Natural killer cell (primary cell): ENCODE data around the gene DCTD. TPM values are rescaled to one million over a fixed set of nuclear protein-coding genes. Genes with fewer than 3 reads are reported as not detected.
A peak's percentile ranks its signal among the peaks of the same experiment; 100 is the strongest.

ENCODE experiments used
- ATAC-seq, 3 donors: fragments of 150-1000 bp in 2 of 3; fragments of 200-7000 bp in 1 of 3; cut with Tn5 transposase; 1 replicate in 1 of 3; 2 replicates in 2 of 3; pipeline ENCODE4 v1.10.0; 2021; ENCODE audit warnings: mild to moderate bottlenecking in 2 of 3, moderate library complexity in 2 of 3
- DNase-seq, 2 donors: peaks; one replicate each; pipeline versions ENCODE4 v3.0.0 to v3.0.0-alpha.2; 2013 to 2021; ENCODE audit warnings: mixed read lengths in 1 of 2
- H3K27ac ChIP-seq: one replicate; pipeline ENCODE4 v1.5.1; 2013; ENCODE audit warnings: mild to moderate bottlenecking, low read length
- H3K27me3 ChIP-seq: one replicate; pipeline ENCODE4 v1.6.1; 2013; ENCODE audit warnings: low read length; ENCODE audit not compliant: control insufficient read depth, insufficient read depth
- H3K36me3 ChIP-seq: one replicate; pipeline ENCODE4 v1.6.1; 2013; ENCODE audit warnings: low read length; ENCODE audit not compliant: control insufficient read depth, insufficient read depth
- H3K4me1 ChIP-seq: one replicate; pipeline ENCODE4 v1.6.1; 2013; ENCODE audit warnings: low read length; ENCODE audit not compliant: control insufficient read depth, insufficient read depth
- H3K4me3 ChIP-seq: one replicate; pipeline ENCODE4 v1.5.1; 2013; ENCODE audit warnings: low read length
- H3K9me3 ChIP-seq: one replicate; pipeline ENCODE4 v1.6.1; 2013; ENCODE audit warnings: low read length; ENCODE audit not compliant: control insufficient read depth, insufficient read depth
- H3K27ac Mint-ChIP-seq, 2 donors: one replicate each; pipeline ENCODE4 v1.8.0; 2022; ENCODE audit warnings: mild to moderate bottlenecking in 2 of 2, mixed read lengths in 2 of 2, moderate library complexity in 1 of 2
- H3K27me3 Mint-ChIP-seq, 2 donors: one replicate each; pipeline ENCODE4 v1.8.0; 2022; ENCODE audit warnings: low read depth in 2 of 2, mixed read lengths in 2 of 2
- H3K36me3 Mint-ChIP-seq: one replicate; pipeline ENCODE4 v1.8.0; 2022; ENCODE audit warnings: mixed read lengths
- H3K4me1 Mint-ChIP-seq, 2 donors: one replicate each; pipeline ENCODE4 v1.8.0; 2022; ENCODE audit warnings: mixed read lengths in 2 of 2
- H3K4me3 Mint-ChIP-seq: one replicate; pipeline ENCODE4 v1.8.0; 2022; ENCODE audit warnings: mild to moderate bottlenecking, moderate library complexity, mixed read lengths
- H3K9me3 Mint-ChIP-seq, 2 donors: one replicate each; pipeline ENCODE4 v1.8.0; 2022; ENCODE audit warnings: mixed read lengths in 2 of 2
- CTCF ChIP-seq: fragments of 200-600 bp; IDR thresholded peaks from one replicate; pipeline ENCODE4 v1.8.0; 2022; ENCODE audit warnings: antibody characterized with exemption
- WGBS: methylation state at CpG from one replicate; pipeline ENCODE4 v1.1.7; 2013; ENCODE audit warnings: missing lambda C conversion rate; ENCODE audit not compliant: insufficient coverage; 5-methylcytosine and 5-hydroxymethylcytosine counted together
- intact Hi-C: fragments of 100-400 bp; cut with micrococcal nuclease; formaldehyde crosslinking; loops from one replicate; pipeline ENCODE4 v1.14.2; 2022
- total RNA-seq, 4 donors: library from RNA; stranded (reverse); fragments of 120-200 nt in 1 of 4; gene quantifications; one replicate each; pipeline versions ENCODE4 v1.2.3 to v1.2.4, GENCODE V29; 2013 to 2022

Gene DCTD
- total RNA-seq, result 10 to 100 TPM; 57.2 to 68.2 (median 68.1) TPM
- 63.2 TPM for total RNA-seq (2013)

GRCh38 chr4:182917182-182918043 lies at the start of gene DCTD:
Gene DCTD, minus strand, starts transcription at chr4:182917386. Its CDS starts 1,818 bp downstream, at chr4:182915568.
- Histone ChIP-seq H3K9me3 (no peaks in the 10 kb centered on the region), H3K4me1 (peaks cover 28% of the 10 kb centered on the region), H3K27me3 (no peaks in the 10 kb centered on the region), H3K27ac (peak within 1 kb of the TSS; percentile 100), H3K36me3 (peaks cover 16% of the 10 kb centered on the region), H3K4me3 (peak within 1 kb of the TSS; percentile 86)
- Mint-ChIP-seq H3K9me3 (peaks cover 0 to 2% of the 10 kb centered on the region in 2 donors), H3K4me3 (peak within 1 kb of the TSS; percentile 87), H3K27me3 (no peaks in the 10 kb centered on the region), H3K36me3 (peaks cover 9% of the 10 kb centered on the region), H3K27ac (peak within 1 kb of the TSS; percentile 90 to 91), H3K4me1 (peaks cover 44 to 47% of the 10 kb centered on the region in 2 donors)
- intact Hi-C loops, result loop anchor here (1.0 to 2.0 kb wide), 2 partner anchors 108 to 489 kb away; no protein-coding TSS in a partner anchor
- WGBS, result under 1% methylated on average over 106 of the region's 106 CpGs
- DNase-seq (peak; percentile 77 to 87), ATAC-seq (peak; percentile 71 to 86 (median 80))
- TF ChIP-seq CTCF, result no peak

GRCh38 chr4:182960746-182961145 lies 43.6 kb upstream of the DCTD start:
- no peak overlapping the region for H3K4me3 ChIP-seq
- no peak for DNase-seq
- H3K9me3 ChIP-seq, result no peaks in the 10 kb centered on the region
- no peak for TF ChIP-seq CTCF
- Mint-ChIP-seq H3K4me3 (no peak overlapping the region), H3K4me1 (no peaks in the 10 kb centered on the region), H3K9me3 (peaks cover 2 to 4% of the 10 kb centered on the region in 2 donors), H3K36me3 (no peaks in the 10 kb centered on the region), H3K27me3 (peaks cover 7 to 9% of the 10 kb centered on the region in 2 donors), H3K27ac (no peak overlapping the region)
- intact Hi-C loops, result no loop called here
- H3K36me3 ChIP-seq, result no peaks in the 10 kb centered on the region
- H3K27ac ChIP-seq, result no peak overlapping the region
- H3K4me1 ChIP-seq, result no peaks in the 10 kb centered on the region
- WGBS, result 92% methylated on average over 1 of the region's 1 CpG
- H3K27me3 ChIP-seq, result no peaks in the 10 kb centered on the region
- no peak for ATAC-seq

GRCh38 chr4:182960228-182960627 lies 43.0 kb upstream of the DCTD start:
- peaks cover 2 to 4% of the 10 kb centered on the region in 2 donors for H3K9me3 Mint-ChIP-seq
- Histone ChIP-seq H3K27ac (no peak overlapping the region), H3K36me3 (no peaks in the 10 kb centered on the region), H3K9me3 (no peaks in the 10 kb centered on the region), H3K27me3 (no peaks in the 10 kb centered on the region), H3K4me1 (no peaks in the 10 kb centered on the region), H3K4me3 (no peak overlapping the region)
- no peak for TF ChIP-seq CTCF
- intact Hi-C loops, result no loop called here
- H3K27ac Mint-ChIP-seq, result no peak overlapping the region
- ATAC-seq, result peak in 1 of 3 donors; percentile 27
- no peaks in the 10 kb centered on the region for H3K4me1 Mint-ChIP-seq
- H3K4me3 Mint-ChIP-seq, result no peak overlapping the region
- DNase-seq, result no peak
- H3K36me3 Mint-ChIP-seq, result no peaks in the 10 kb centered on the region
- H3K27me3 Mint-ChIP-seq, result peaks cover 7 to 9% of the 10 kb centered on the region in 2 donors
- 89% methylated on average over 9 of the region's 9 CpGs for WGBS
